MM.1S (cell line): ENCODE measurements around the gene SPIB.

Source experiments
- DNase-seq: peaks from one replicate; pipeline ENCODE4 v3.0.0-alpha.2; 2015
- H2AFZ ChIP-seq: fragments of 300-600 bp; sonication (generic); 2 replicates; pipeline ENCODE4 v1.6.0; 2016; ENCODE audit warnings: antibody characterized with exemption, low read length
- H3F3A ChIP-seq: fragments of 300-600 bp; sonication (generic); 2 replicates; pipeline ENCODE4 v1.6.1; 2016; ENCODE audit warnings: mild to moderate bottlenecking, antibody characterized with exemption, low read length, moderate library complexity, mixed read lengths; ENCODE audit not compliant: insufficient read depth
- H3K27ac ChIP-seq: fragments of 300-600 bp; sonication (generic); 2 replicates; pipeline ENCODE4 v1.5.1; 2016; ENCODE audit warnings: mild to moderate bottlenecking, low read length
- H3K27me3 ChIP-seq: fragments of 300-600 bp; sonication (generic); replicated peaks from 2 replicates; pipeline ENCODE4 v1.6.0; 2016; ENCODE audit warnings: low read length; ENCODE audit not compliant: insufficient read depth
- H3K36me3 ChIP-seq: fragments of 300-600 bp; sonication (generic); replicated peaks from 2 replicates; pipeline ENCODE4 v1.6.1; 2016; ENCODE audit warnings: mild to moderate bottlenecking, low read length, mixed read lengths; ENCODE audit not compliant: insufficient read depth
- H3K4me1 ChIP-seq: fragments of 300-600 bp; sonication (generic); 2 replicates; pipeline ENCODE4 v1.6.1; 2016; ENCODE audit warnings: low read length, mixed read lengths
- H3K4me2 ChIP-seq: fragments of 300-600 bp; sonication (generic); 2 replicates; pipeline ENCODE4 v1.6.0; 2016; ENCODE audit warnings: low read depth, low read length
- H3K4me3 ChIP-seq: fragments of 300-600 bp; sonication (generic); 2 replicates; pipeline ENCODE4 v1.5.1; 2016; ENCODE audit warnings: low read length, mixed read lengths
- H3K79me2 ChIP-seq: fragments of 300-600 bp; sonication (generic); 2 replicates; pipeline ENCODE4 v1.6.1; 2016; ENCODE audit warnings: mixed run types, low read length, mixed read lengths
- H3K9ac ChIP-seq: fragments of 300-600 bp; sonication (generic); 2 replicates; pipeline ENCODE4 v1.6.1; 2016; ENCODE audit warnings: low read length, mixed read lengths
- H3K9me2 ChIP-seq: fragments of 300-600 bp; sonication (generic); replicated peaks from 2 replicates; pipeline ENCODE4 v1.6.1; 2016; ENCODE audit warnings: mild to moderate bottlenecking, low read length, mixed read lengths; ENCODE audit not compliant: insufficient read depth
- H3K9me3 ChIP-seq: fragments of 300-600 bp; sonication (generic); replicated peaks from 2 replicates; pipeline ENCODE4 v1.6.1; 2016; ENCODE audit warnings: mild to moderate bottlenecking, low read length, mixed read lengths; ENCODE audit not compliant: insufficient read depth
- H4K20me1 ChIP-seq: fragments of 300-600 bp; sonication (generic); 2 replicates; pipeline ENCODE4 v1.6.1; 2016; ENCODE audit warnings: mild to moderate bottlenecking, low read length, moderate library complexity, mixed read lengths; ENCODE audit not compliant: insufficient read depth
- EZH2 ChIP-seq: fragments of 300-600 bp; sonication (generic); optimal IDR thresholded peaks from 2 replicates; pipeline ENCODE3; 2017; ENCODE audit warnings: low read depth, mild to moderate bottlenecking, antibody characterized with exemption, low read length, mixed read lengths
- EZH2phosphoT487 ChIP-seq: fragments of 300-600 bp; sonication (generic); IDR thresholded peaks from 2 replicates; pipeline ENCODE4 v1.6.1; 2018; ENCODE audit warnings: antibody characterized with exemption, low read length
- TF ChIP-seq, protein P1 (sequence below): fragments of 300-600 bp; sonication (generic); IDR thresholded peaks from 2 replicates; pipeline ENCODE4 v1.5.1; 2016; ENCODE audit warnings: antibody characterized with exemption, low read length, mixed read lengths

Gene SPIB

DNA sequence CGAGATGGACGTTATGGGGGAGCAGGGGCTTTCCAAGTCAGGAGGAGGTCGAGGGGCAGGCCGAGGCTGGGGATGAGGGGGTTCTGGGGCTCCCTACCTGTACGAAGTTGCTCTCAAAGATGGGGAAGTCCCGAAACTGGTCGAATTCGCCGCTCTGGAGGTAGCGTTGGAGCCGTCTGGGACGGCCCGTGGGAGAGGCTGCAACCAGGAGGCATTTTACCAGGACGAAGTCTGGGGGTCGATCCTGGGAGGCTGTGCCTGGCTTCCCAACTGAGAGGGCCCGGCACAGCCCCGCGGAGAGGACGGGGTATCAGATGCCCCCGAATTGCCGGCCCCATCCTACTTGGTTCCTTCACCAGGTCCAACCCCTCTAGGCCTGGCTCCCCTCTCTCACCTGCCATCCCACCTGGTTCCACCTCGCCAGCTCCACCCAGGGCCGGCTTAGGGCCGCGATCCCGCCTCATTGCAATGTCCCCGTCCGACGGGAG is 57.0 kb downstream of the SPIB start:
- H3K4me1 ChIP-seq = no peaks in the 10 kb centered on the region
- peak overlapping the region; percentile 40; the same call in 1 of the 2 replicates for H2AFZ ChIP-seq
- H3K9me2 ChIP-seq = no peaks in the 10 kb centered on the region
- H3K4me3 ChIP-seq = peak overlapping the region; percentile 85; the same call in 1 of the 2 replicates
- 0 out of 2 replicates have a peak overlapping the region, but pooled peaks have one; percentile 35 for H3K4me2 ChIP-seq
- DNase-seq = no peak
- H3F3A ChIP-seq = peaks cover 5% of the 10 kb centered on the region; the same call in 1 of the 2 replicates
- TF ChIP-seq EZH2phosphoT487 = no peak
- TF ChIP-seq EZH2 = no peak
- TF ChIP-seq, protein P1, sequence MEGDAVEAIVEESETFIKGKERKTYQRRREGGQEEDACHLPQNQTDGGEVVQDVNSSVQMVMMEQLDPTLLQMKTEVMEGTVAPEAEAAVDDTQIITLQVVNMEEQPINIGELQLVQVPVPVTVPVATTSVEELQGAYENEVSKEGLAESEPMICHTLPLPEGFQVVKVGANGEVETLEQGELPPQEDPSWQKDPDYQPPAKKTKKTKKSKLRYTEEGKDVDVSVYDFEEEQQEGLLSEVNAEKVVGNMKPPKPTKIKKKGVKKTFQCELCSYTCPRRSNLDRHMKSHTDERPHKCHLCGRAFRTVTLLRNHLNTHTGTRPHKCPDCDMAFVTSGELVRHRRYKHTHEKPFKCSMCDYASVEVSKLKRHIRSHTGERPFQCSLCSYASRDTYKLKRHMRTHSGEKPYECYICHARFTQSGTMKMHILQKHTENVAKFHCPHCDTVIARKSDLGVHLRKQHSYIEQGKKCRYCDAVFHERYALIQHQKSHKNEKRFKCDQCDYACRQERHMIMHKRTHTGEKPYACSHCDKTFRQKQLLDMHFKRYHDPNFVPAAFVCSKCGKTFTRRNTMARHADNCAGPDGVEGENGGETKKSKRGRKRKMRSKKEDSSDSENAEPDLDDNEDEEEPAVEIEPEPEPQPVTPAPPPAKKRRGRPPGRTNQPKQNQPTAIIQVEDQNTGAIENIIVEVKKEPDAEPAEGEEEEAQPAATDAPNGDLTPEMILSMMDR = no peak
- H3K36me3 ChIP-seq = no peaks in the 10 kb centered on the region
- H3K79me2 ChIP-seq = peaks cover 31% of the 10 kb centered on the region
- H3K27ac ChIP-seq = no peak overlapping the region
- H4K20me1 ChIP-seq = peaks cover 3% of the 10 kb centered on the region; the same call in 1 of the 2 replicates
- H3K27me3 ChIP-seq = peaks cover 10% of the 10 kb centered on the region; the same call in 1 of the 2 replicates
- no peak overlapping the region for H3K9ac ChIP-seq
- H3K9me3 ChIP-seq = no peaks in the 10 kb centered on the region

GRCh38 chr19:50476224-50476906 is 57.6 kb downstream of the SPIB start, which contains the start of the genes EMC10 and GARIN5A:
TSS of gene EMC10 (plus strand) at chr19:50476507. CDS start at chr19:50476545, 38 bp downstream.
TSS of gene GARIN5A (minus strand) at chr19:50476848. CDS start at chr19:50476388, 460 bp downstream.
- TF ChIP-seq, protein P1 = no peak
- no peak for TF ChIP-seq EZH2
- H4K20me1 ChIP-seq = peaks cover 3% of the 10 kb centered on the region; the same call in 1 of the 2 replicates
- no peaks in the 10 kb centered on the region for H3K4me1 ChIP-seq
- peaks cover 31% of the 10 kb centered on the region for H3K79me2 ChIP-seq
- H3K27ac ChIP-seq = peak within 1 kb of the TSS; percentile 78; the same call in 1 of the 2 replicates
- peak within 1 kb of the TSS; percentile 84 for H3K9ac ChIP-seq
- H3K9me3 ChIP-seq = no peaks in the 10 kb centered on the region
- H3K36me3 ChIP-seq = no peaks in the 10 kb centered on the region
- peak within 1 kb of the TSS; percentile 85 for H3K4me3 ChIP-seq
- H3K4me2 ChIP-seq = peak within 1 kb of the TSS; percentile 43
- H3K9me2 ChIP-seq = no peaks in the 10 kb centered on the region
- peaks cover 5% of the 10 kb centered on the region; the same call in 1 of the 2 replicates for H3F3A ChIP-seq
- peak within 1 kb of the TSS; percentile 72 for H2AFZ ChIP-seq
- DNase-seq = peak; percentile 96
- peaks cover 6% of the 10 kb centered on the region; the same call in 1 of the 2 replicates for H3K27me3 ChIP-seq

- H3K4me3 ChIP-seq = peak overlapping the region; percentile 85
- H3K4me2 ChIP-seq = peak overlapping the region; percentile 43
- peak overlapping the region; percentile 72; the same call in 1 of the 2 replicates for H2AFZ ChIP-seq
- H3F3A ChIP-seq = peaks cover 5% of the 10 kb centered on the region; the same call in 1 of the 2 replicates
- no peaks in the 10 kb centered on the region for H3K9me2 ChIP-seq
- no peaks in the 10 kb centered on the region for H3K4me1 ChIP-seq
- DNase-seq = no peak
- TF ChIP-seq, protein P1 = no peak
- TF ChIP-seq EZH2phosphoT487 (no peak), EZH2 (no peak)
- peaks cover 31% of the 10 kb centered on the region for H3K79me2 ChIP-seq
- H3K27ac ChIP-seq = peak overlapping the region; percentile 78; the same call in 1 of the 2 replicates
- H3K27me3 ChIP-seq = peaks cover 6% of the 10 kb centered on the region; the same call in 1 of the 2 replicates
- H3K9ac ChIP-seq = peak overlapping the region; percentile 84
- H3K9me3 ChIP-seq = no peaks in the 10 kb centered on the region
- H3K36me3 ChIP-seq = no peaks in the 10 kb centered on the region
- peaks cover 3% of the 10 kb centered on the region; the same call in 1 of the 2 replicates for H4K20me1 ChIP-seq
These were observed 58.1 kb downstream of the SPIB start for GRCh38 chr19:50476907-50477238.
